Neutrophil (primary cell): ENCODE results near the gene EPHX1.

ENCODE experiments used
- H3K27ac ChIP-seq: fragments of 200-600 bp; sonication (generic); 2 replicates; pipeline ENCODE4 v1.5.1; 2016; ENCODE audit warnings: mild to moderate bottlenecking, moderate library complexity
- H3K27me3 ChIP-seq: fragments of 200-600 bp; sonication (generic); 2 replicates; pipeline ENCODE4 v1.6.0; 2016; ENCODE audit warnings: mild to moderate bottlenecking
- H3K36me3 ChIP-seq: fragments of 200-600 bp; sonication (generic); 2 replicates; pipeline ENCODE4 v1.5.1; 2017
- H3K4me1 ChIP-seq, 2 experiments: fragments of 200-600 bp in 1 of 2; sonication (generic) in 1 of 2; 1 replicate in 1 of 2; 2 replicates in 1 of 2; pipeline versions ENCODE4 v1.5.1 to v1.6.1; 2013 to 2016; ENCODE audit warnings: low read depth in 1 of 2, low read length in 1 of 2, mild to moderate bottlenecking in 1 of 2, moderate library complexity in 1 of 2; ENCODE audit not compliant: control insufficient read depth in 1 of 2, insufficient read depth in 1 of 2
- H3K4me3 ChIP-seq, 2 experiments: fragments of 200-600 bp in 1 of 2; sonication (generic) in 1 of 2; 1 replicate in 1 of 2; 2 replicates in 1 of 2; pipeline ENCODE4 v1.5.1; 2013 to 2016; ENCODE audit warnings: low read depth in 1 of 2, low read length in 1 of 2, mild to moderate bottlenecking in 1 of 2, moderate library complexity in 1 of 2
- H3K9me3 ChIP-seq: fragments of 200-600 bp; sonication (generic); 2 replicates; pipeline ENCODE4 v1.5.1; 2016
- TF ChIP-seq, protein P1 (sequence below): fragments of 200-600 bp; sonication (generic); IDR thresholded peaks from 2 replicates; pipeline ENCODE4 v1.5.1; 2016; ENCODE audit warnings: antibody characterized with exemption

EPHX1 gene

DNA sequence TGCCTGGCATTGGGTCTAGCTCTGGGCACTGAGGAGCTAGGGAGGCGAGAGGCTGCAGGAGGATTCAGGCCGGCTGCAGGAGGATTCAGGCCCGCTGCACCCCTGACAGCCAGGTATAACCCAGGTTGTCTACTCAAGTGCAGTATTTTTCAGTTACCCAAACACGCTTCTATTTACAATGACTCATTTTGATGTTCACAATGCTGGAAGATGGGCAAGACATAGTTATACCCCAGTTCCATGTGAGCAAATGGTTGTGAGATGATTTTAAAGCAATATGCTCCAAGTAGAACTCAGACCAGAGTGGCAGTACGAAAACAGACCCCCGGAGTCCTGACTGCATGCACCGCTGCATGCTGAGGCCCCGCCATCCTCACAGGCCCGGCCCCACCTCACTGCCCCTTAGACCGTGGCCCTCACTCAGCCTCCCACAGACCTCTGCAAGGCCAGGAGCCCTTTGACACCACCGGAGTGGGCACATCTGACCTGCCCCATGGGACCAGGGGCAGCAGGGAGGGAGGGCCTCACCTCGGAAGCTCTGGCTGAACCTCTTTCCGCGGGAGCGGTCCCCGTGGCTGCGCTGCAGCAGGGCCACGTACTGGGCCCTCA is 78.5 kb downstream of the EPHX1 start:
- Histone ChIP-seq H3K4me3 (no peak overlapping the region), H3K27me3 (no peaks in the 10 kb centered on the region), H3K36me3 (no peaks in the 10 kb centered on the region), H3K27ac (no peak overlapping the region), H3K9me3 (no peaks in the 10 kb centered on the region), H3K4me1 (peaks cover 54 to 61% of the 10 kb centered on the region in 2 experiments)
- TF ChIP-seq, protein P1, sequence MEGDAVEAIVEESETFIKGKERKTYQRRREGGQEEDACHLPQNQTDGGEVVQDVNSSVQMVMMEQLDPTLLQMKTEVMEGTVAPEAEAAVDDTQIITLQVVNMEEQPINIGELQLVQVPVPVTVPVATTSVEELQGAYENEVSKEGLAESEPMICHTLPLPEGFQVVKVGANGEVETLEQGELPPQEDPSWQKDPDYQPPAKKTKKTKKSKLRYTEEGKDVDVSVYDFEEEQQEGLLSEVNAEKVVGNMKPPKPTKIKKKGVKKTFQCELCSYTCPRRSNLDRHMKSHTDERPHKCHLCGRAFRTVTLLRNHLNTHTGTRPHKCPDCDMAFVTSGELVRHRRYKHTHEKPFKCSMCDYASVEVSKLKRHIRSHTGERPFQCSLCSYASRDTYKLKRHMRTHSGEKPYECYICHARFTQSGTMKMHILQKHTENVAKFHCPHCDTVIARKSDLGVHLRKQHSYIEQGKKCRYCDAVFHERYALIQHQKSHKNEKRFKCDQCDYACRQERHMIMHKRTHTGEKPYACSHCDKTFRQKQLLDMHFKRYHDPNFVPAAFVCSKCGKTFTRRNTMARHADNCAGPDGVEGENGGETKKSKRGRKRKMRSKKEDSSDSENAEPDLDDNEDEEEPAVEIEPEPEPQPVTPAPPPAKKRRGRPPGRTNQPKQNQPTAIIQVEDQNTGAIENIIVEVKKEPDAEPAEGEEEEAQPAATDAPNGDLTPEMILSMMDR = no peak

DNA sequence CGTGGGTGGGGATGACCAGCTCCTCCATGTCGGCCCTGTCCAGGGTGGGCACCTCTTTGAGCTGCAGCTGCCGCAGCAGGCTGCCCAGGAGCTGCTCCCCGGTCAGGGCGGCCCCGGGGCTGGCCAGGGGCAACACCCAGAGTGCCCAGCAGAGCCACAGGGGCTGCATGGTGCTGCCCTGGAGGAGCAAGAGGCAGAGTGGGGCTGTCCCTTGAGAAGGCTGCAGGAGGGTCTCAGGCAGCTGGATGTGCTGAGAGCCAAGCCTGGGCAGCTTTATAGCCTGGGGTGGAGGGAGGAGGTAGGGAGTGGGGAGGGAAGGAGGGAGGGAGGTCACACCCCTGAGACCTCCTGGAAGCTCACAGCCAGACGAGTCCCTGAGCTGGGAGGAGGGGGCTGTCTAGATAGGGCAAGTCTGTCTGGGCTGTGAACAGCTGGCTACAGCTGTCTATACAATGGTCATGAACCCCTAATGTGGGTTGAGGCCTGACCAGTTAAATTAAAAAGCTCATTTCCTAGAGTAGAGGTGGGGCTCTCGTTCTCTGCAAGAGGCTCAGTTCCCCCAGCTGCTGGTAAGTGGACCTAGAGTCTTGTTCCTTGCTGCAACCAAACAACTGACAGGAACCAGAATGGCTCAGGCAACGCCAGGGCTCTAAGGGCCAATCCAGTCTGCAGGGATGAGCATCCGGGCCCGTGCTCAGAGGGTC is 79.1 kb downstream of the EPHX1 start, which contains the start of gene LEFTY1:
LEFTY1 (minus strand) TSS at position 249 of the 704 bp plus-strand sequence; CDS start at position 169, 80 bp downstream.
- no peak within 1 kb of the TSS for H3K27ac ChIP-seq
- peaks cover 48 to 54% of the 10 kb centered on the region in 2 experiments for H3K4me1 ChIP-seq

DNA sequence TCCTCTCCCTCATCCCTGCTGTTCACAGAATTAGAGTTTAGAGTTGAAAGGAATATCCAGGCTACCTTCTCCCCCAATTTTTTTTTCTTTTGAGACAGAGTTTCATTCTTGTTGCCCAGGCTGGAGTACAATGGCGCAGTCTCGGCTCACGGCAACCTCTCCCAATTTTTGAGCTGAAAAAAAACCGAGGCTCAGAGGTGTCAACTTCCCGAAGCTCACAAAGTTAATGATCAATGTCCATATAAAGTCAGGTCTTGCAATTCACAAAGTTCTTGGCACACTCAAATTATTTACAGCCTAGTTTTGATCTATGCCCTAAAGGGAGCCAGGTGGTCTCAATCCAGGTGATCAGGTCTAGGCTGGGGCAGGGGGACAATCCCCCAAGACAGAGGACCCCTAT is 79.8 kb downstream of the EPHX1 start:
- Histone ChIP-seq H3K4me1 (peaks cover 41 to 47% of the 10 kb centered on the region in 2 experiments), H3K4me3 (no peak overlapping the region), H3K27ac (no peak overlapping the region), H3K9me3 (no peaks in the 10 kb centered on the region), H3K27me3 (no peaks in the 10 kb centered on the region), H3K36me3 (no peaks in the 10 kb centered on the region)
- TF ChIP-seq, protein P1 = no peak

More for the DNA sequence above, 79.1 kb downstream of the EPHX1 start, which contains the start of gene LEFTY1:
- Histone ChIP-seq H3K27me3 (no peaks in the 10 kb centered on the region), H3K4me3 (no peak within 1 kb of the TSS), H3K36me3 (no peaks in the 10 kb centered on the region), H3K9me3 (no peaks in the 10 kb centered on the region)
- TF ChIP-seq, protein P1 = no peak

DNA sequence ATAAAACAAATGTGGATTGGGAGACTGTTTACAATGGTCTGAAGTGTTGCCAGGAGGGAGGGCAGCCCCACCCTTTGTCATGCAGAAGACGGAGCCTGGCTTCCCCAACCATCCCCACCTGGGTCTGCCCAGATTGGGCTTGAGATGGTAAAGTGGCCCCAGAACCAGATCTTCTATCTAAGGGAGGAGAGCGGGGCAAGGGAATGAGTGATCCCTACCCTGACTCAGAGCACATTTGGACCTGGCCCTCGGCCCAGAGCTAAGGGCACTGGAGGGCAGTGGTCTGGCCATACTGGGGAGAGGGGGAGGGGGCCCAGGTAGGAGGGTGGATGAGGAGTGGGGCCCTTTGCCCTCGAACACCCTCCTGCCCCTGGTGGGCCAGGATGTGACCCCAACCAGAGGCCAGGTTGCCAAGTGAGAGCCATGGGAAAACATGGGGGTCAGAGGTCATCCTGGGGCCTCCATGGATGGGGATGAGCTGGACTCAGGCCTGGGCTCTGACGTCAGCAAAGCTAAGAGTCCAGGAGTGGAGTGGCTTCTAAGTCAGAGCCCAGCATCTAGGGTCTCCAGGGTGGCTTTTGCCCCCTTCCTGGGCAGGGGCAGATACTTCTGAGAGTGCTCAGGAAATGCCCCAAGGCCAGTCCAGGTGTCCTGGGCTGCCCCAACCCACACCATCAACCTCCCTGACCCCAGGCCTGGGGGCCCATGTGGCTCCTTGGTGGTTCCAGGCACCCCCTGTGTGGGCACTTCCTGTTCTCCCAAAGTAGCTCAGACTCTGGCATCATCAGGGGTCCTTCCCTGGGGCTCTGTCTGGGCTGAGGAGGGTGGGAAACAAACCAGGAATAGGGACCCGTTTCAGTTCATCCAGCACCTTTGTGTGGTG is 80.7 kb downstream of the EPHX1 start:
- TF ChIP-seq, protein P1 = no peak
- no peaks in the 10 kb centered on the region for H3K9me3 ChIP-seq
- H3K36me3 ChIP-seq = no peaks in the 10 kb centered on the region
- H3K4me3 ChIP-seq = no peak overlapping the region
- no peaks in the 10 kb centered on the region for H3K27me3 ChIP-seq
- H3K4me1 ChIP-seq = peaks cover 32 to 39% of the 10 kb centered on the region in 2 experiments
- H3K27ac ChIP-seq = peak overlapping the region; percentile 50

DNA sequence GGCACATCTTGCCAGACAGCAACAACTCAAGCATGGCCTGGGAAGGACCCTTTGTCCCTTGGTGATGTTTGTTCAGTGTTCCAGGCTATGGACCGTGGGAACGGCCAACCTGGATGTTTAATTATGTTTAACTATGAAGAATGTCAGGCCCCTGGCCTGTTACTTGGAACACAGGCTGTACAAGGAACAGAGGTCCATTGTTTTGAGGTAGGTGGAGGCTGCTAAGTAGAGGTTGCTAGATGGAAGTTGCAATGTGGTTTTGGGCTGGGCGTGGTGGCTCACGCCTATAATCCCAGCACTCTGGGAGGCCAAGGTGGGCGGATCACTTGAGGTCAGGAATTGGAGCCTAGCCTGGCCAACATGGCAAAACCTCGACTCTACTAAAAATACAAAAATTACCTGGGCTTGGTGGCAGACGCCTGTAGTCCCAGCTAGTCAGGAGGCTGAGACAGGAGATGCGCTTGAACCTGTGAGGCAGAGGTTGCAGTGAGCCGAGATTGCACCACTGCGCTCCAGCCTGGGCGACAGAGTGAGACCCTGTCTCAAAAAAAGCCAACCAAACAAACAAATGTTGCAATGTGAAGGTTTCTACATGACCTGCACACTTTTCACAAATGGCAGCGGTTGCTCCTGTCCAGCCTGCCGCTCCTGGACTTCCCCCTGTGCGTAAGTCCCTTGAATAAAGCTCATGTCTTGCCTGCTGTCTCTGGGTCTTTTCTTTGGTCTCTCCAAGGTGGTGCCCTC is 81.5 kb downstream of the EPHX1 start:
- no peaks in the 10 kb centered on the region for H3K36me3 ChIP-seq
- peak overlapping the region; percentile 50 for H3K27ac ChIP-seq
- H3K9me3 ChIP-seq = no peaks in the 10 kb centered on the region
- TF ChIP-seq, protein P1 = no peak
- peaks cover 32 to 38% of the 10 kb centered on the region in 2 experiments for H3K4me1 ChIP-seq
- H3K4me3 ChIP-seq = no peak overlapping the region
- no peaks in the 10 kb centered on the region for H3K27me3 ChIP-seq
